ENCODE results near the gene SHKBP1.

Gene SHKBP1

GRCh38 chr19:40596608-40597328, 20.1 kb downstream of the SHKBP1 start:
- no peak for TF ChIP-seq CTCF (IDR thresholded peaks at IDR 0.05; ENCODE audit: low read depth, low read length)
- H3K4me3 ChIP-seq (ENCODE audit: low read depth, low read length): peak overlapping the region; percentile 53
- DNase-seq (ENCODE audit: low read depth, low spot score): peak; percentile 59
- in situ Hi-C loops (cut with HindIII; ENCODE audit: low sequenced_read_pairs): no loop called here

- no peak for DNase-seq (ENCODE audit: low read depth, low spot score)
- in situ Hi-C loops (cut with HindIII; ENCODE audit: low sequenced_read_pairs): no loop called here
- no peak for TF ChIP-seq CTCF (IDR thresholded peaks at IDR 0.05; ENCODE audit: low read depth, low read length)
- H3K4me3 ChIP-seq (ENCODE audit: low read depth, low read length): peak overlapping the region; percentile 53
Observed at GRCh38 chr19:40597329-40597838, 20.7 kb downstream of the SHKBP1 start.

- H3K4me3 ChIP-seq (ENCODE audit: low read depth, low read length): peak overlapping the region; percentile 53
- TF ChIP-seq CTCF (IDR thresholded peaks at IDR 0.05; ENCODE audit: low read depth, low read length): peak; percentile 98
- in situ Hi-C loops (cut with HindIII; ENCODE audit: low sequenced_read_pairs): no loop called here
- DNase-seq (ENCODE audit: low read depth, low spot score): peak; percentile 90
Observed at GRCh38 chr19:40598121-40598917, 21.6 kb downstream of the SHKBP1 start.

- TF ChIP-seq CTCF (IDR thresholded peaks at IDR 0.05; ENCODE audit: low read depth, low read length): no peak
- in situ Hi-C loops (cut with HindIII; ENCODE audit: low sequenced_read_pairs): no loop called here
Observed at GRCh38 chr19:40598918-40599307, 22.2 kb downstream of the SHKBP1 start.

GRCh38 chr19:40599331-40599901, 22.7 kb downstream of the SHKBP1 start:
- in situ Hi-C loops (cut with HindIII; ENCODE audit: low sequenced_read_pairs): no loop called here
- no peak for DNase-seq (ENCODE audit: low read depth, low spot score)
- no peak for TF ChIP-seq CTCF (IDR thresholded peaks at IDR 0.05; ENCODE audit: low read depth, low read length)
- no peak overlapping the region for H3K4me3 ChIP-seq (ENCODE audit: low read depth, low read length)

More at GRCh38 chr19:40598918-40599307, 22.2 kb downstream of the SHKBP1 start:
- DNase-seq (ENCODE audit: low read depth, low spot score): no peak
- no peak overlapping the region for H3K4me3 ChIP-seq (ENCODE audit: low read depth, low read length)

GRCh38 chr19:40599902-40600569, 23.4 kb downstream of the SHKBP1 start:
- no peak overlapping the region for H3K4me3 ChIP-seq (ENCODE audit: low read depth, low read length)
- DNase-seq (ENCODE audit: low read depth, low spot score): no peak
- in situ Hi-C loops (cut with HindIII; ENCODE audit: low sequenced_read_pairs): no loop called here
- TF ChIP-seq CTCF (IDR thresholded peaks at IDR 0.05; ENCODE audit: low read depth, low read length): no peak

All from astrocyte of the spinal cord (primary cell).